HUES6 (cell line): ENCODE data around the gene HBZ.
"Not testable (repeated sequence)": the region's sequence is repeated elsewhere in the genome, so short reads cannot be mapped to it uniquely, and the experiment has no call there.

ENCODE experiments used
- H3K27ac ChIP-seq: 2 replicates; pipeline ENCODE4 v1.7.0; 2013; ENCODE audit warnings: low read depth, mild to moderate bottlenecking, low read length, inconsistent platforms
- H3K27me3 ChIP-seq: 2 replicates; pipeline ENCODE4 v1.6.1; 2013; ENCODE audit warnings: low read length; ENCODE audit not compliant: control insufficient read depth, insufficient read depth
- H3K36me3 ChIP-seq: 2 replicates; pipeline ENCODE4 v1.6.1; 2013; ENCODE audit warnings: low read length; ENCODE audit not compliant: control insufficient read depth, insufficient read depth
- H3K4me1 ChIP-seq: 2 replicates; pipeline ENCODE4 v1.6.1; 2013; ENCODE audit warnings: low read length; ENCODE audit not compliant: control insufficient read depth, insufficient read depth
- H3K4me3 ChIP-seq: 2 replicates; pipeline ENCODE4 v1.5.1; 2013; ENCODE audit warnings: low read depth, low read length
- H3K9ac ChIP-seq: one replicate; pipeline ENCODE4 v1.6.1; 2013; ENCODE audit warnings: mild to moderate bottlenecking, low read length
- H3K9me3 ChIP-seq: 2 replicates; pipeline ENCODE4 v1.6.1; 2013; ENCODE audit warnings: low read depth, low read length; ENCODE audit not compliant: control insufficient read depth, insufficient read depth

Gene HBZ

GRCh38 chr16:155031-155398 lies 2.6 kb downstream of the HBZ start:
- peak overlapping the region; percentile 63 for H3K4me3 ChIP-seq
- no peak overlapping the region for H3K27ac ChIP-seq
- peaks cover 73% of the 10 kb centered on the region for H3K27me3 ChIP-seq

GRCh38 chr16:159136-159849 lies 6.8 kb downstream of the HBZ start:
- Histone ChIP-seq H3K27ac (no peak overlapping the region), H3K9ac (no peak overlapping the region), H3K36me3 (no peaks in the 10 kb centered on the region), H3K4me3 (no peak overlapping the region), H3K27me3 (peaks cover 79% of the 10 kb centered on the region), H3K9me3 (no peaks in the 10 kb centered on the region), H3K4me1 (0 out of 2 replicates have a peak, but pooled peaks cover 3% of the 10 kb centered on the region)

More at GRCh38 chr16:155031-155398, 2.6 kb downstream of the HBZ start:
- Histone ChIP-seq H3K36me3 (no peaks in the 10 kb centered on the region), H3K4me1 (0 out of 2 replicates have a peak, but pooled peaks cover 3% of the 10 kb centered on the region), H3K9me3 (no peaks in the 10 kb centered on the region), H3K9ac (no peak overlapping the region)

- peaks cover 74% of the 10 kb centered on the region for H3K27me3 ChIP-seq
- not testable (repeated sequence) for H3K4me1 ChIP-seq, H3K36me3 ChIP-seq, H3K4me3 ChIP-seq, H3K9me3 ChIP-seq, H3K9ac ChIP-seq, H3K27ac ChIP-seq
These were observed 7.8 kb downstream of the HBZ start for GRCh38 chr16:160242-160641.

- Histone ChIP-seq H3K27me3 (peaks cover 74% of the 10 kb centered on the region), H3K9me3 (no peaks in the 10 kb centered on the region), H3K4me3 (no peak overlapping the region), H3K27ac (no peak overlapping the region), H3K9ac (no peak overlapping the region), H3K36me3 (no peaks in the 10 kb centered on the region), H3K4me1 (0 out of 2 replicates have a peak, but pooled peaks cover 7% of the 10 kb centered on the region)
These were observed 8.3 kb downstream of the HBZ start for GRCh38 chr16:160691-161190.

- H3K4me3 ChIP-seq = no peak overlapping the region
- no peaks in the 10 kb centered on the region for H3K9me3 ChIP-seq
- H3K9ac ChIP-seq = no peak overlapping the region
- H3K27ac ChIP-seq = no peak overlapping the region
- H3K4me1 ChIP-seq = peaks cover 17% of the 10 kb centered on the region
- H3K36me3 ChIP-seq = no peaks in the 10 kb centered on the region
- peaks cover 76% of the 10 kb centered on the region for H3K27me3 ChIP-seq
These were observed 10.0 kb downstream of the HBZ start for GRCh38 chr16:162271-162991.

GRCh38 chr16:163139-163538 lies 10.7 kb downstream of the HBZ start:
- not testable (repeated sequence) for H3K36me3 ChIP-seq, H3K9ac ChIP-seq, H3K27ac ChIP-seq, H3K9me3 ChIP-seq, H3K4me3 ChIP-seq
- H3K27me3 ChIP-seq = peaks cover 76% of the 10 kb centered on the region
- H3K4me1 ChIP-seq = peaks cover 17% of the 10 kb centered on the region

- H3K36me3 ChIP-seq, H3K4me3 ChIP-seq, H3K9me3 ChIP-seq, H3K9ac ChIP-seq, H3K27ac ChIP-seq: not testable (repeated sequence)
- H3K4me1 ChIP-seq = peaks cover 18% of the 10 kb centered on the region
- H3K27me3 ChIP-seq = peaks cover 77% of the 10 kb centered on the region
These were observed 11.3 kb downstream of the HBZ start for GRCh38 chr16:163696-164095.

- H3K27ac ChIP-seq, H3K9ac ChIP-seq, H3K4me3 ChIP-seq, H3K36me3 ChIP-seq, H3K9me3 ChIP-seq: not testable (repeated sequence)
- Histone ChIP-seq H3K4me1 (peaks cover 24% of the 10 kb centered on the region), H3K27me3 (peaks cover 78% of the 10 kb centered on the region)
These were observed 11.8 kb downstream of the HBZ start for GRCh38 chr16:164134-164823.

GRCh38 chr16:164827-165538 lies 12.5 kb downstream of the HBZ start:
- H3K9me3 ChIP-seq = no peaks in the 10 kb centered on the region
- no peak overlapping the region for H3K9ac ChIP-seq
- H3K27ac ChIP-seq = no peak overlapping the region
- H3K27me3 ChIP-seq = peaks cover 79% of the 10 kb centered on the region
- peaks cover 28% of the 10 kb centered on the region for H3K4me1 ChIP-seq
- H3K4me3 ChIP-seq = peak overlapping the region; percentile 66
- H3K36me3 ChIP-seq = no peaks in the 10 kb centered on the region

GRCh38 chr16:165539-166374 lies 13.3 kb downstream of the HBZ start, which contains the start of gene HBM:
HBM (plus strand) TSS chr16:165978; CDS start chr16:165998, 20 bp downstream.
- H3K9ac ChIP-seq = no peak within 1 kb of the TSS

More at GRCh38 chr16:165539-166374, 13.3 kb downstream of the HBZ start, which contains the start of gene HBM:
- Histone ChIP-seq H3K27ac (no peak within 1 kb of the TSS), H3K27me3 (peaks cover 85% of the 10 kb centered on the region), H3K36me3 (no peaks in the 10 kb centered on the region), H3K9me3 (no peaks in the 10 kb centered on the region), H3K4me1 (peaks cover 28% of the 10 kb centered on the region), H3K4me3 (peak within 1 kb of the TSS; percentile 66)
